GM12872 (cell line): Measurements from ENCODE around the gene UCP2.

ENCODE experiments used
- CTCF ChIP-seq: IDR thresholded peaks from 3 replicates; pipeline ENCODE4 v1.5.1; 2011; ENCODE audit warnings: low read depth, mild to moderate bottlenecking, low read length, moderate library complexity; ENCODE audit not compliant: insufficient read depth

UCP2 gene

GRCh38 chr11:74002832-74003231 is 20.2 kb upstream of the UCP2 start:
- TF ChIP-seq CTCF: no peak

- TF ChIP-seq CTCF: no peak
These were observed 19.2 kb upstream of the UCP2 start for GRCh38 chr11:74001822-74002286.

- no peak for TF ChIP-seq CTCF
These were observed 17.9 kb upstream of the UCP2 start for GRCh38 chr11:74000307-74001133.

- TF ChIP-seq CTCF: no peak
These were observed 17.1 kb upstream of the UCP2 start for GRCh38 chr11:73999581-74000306.

GRCh38 chr11:73998846-73999575 is 16.4 kb upstream of the UCP2 start:
- no peak for TF ChIP-seq CTCF

GRCh38 chr11:73997120-73997770 is 14.6 kb upstream of the UCP2 start:
- TF ChIP-seq CTCF: no peak; the same call in 2 of the 3 replicates

GRCh38 chr11:73996161-73996747 is 13.6 kb upstream of the UCP2 start:
- TF ChIP-seq CTCF: no peak
